B cell (primary cell): ENCODE results near the gene LDLRAD3. TPM values are rescaled to one million over a fixed set of nuclear protein-coding genes. Genes with fewer than 3 reads are reported as not detected.

Source experiments
- ATAC-seq: fragments of 200-7000 bp; cut with Tn5 transposase; one replicate; pipeline ENCODE4 v1.10.0; 2021; ENCODE audit warnings: low read depth, mild to moderate bottlenecking, moderate number of reproducible peaks, moderate library complexity
- CTCF ChIA-PET: fragments of 350-600 bp; sonication (Branson Sonifier 250); formaldehyde crosslinking; loops from one replicate; lab custom pipeline; 2021; ENCODE audit warnings: antibody characterized with exemption, inconsistent platforms; lab: Charles Lee
- POLR2A ChIA-PET: fragments of 350-600 bp; sonication (Branson Sonifier 250); formaldehyde crosslinking; loops from one replicate; lab custom pipeline; 2021; ENCODE audit warnings: antibody characterized with exemption; lab: Charles Lee
- DNase-seq: peaks from one replicate; pipeline ENCODE4 v3.0.0; 2013
- H2AFZ ChIP-seq: 2 replicates; pipeline ENCODE4 v1.6.1; 2012; ENCODE audit warnings: mild to moderate bottlenecking, low read depth, low read length; ENCODE audit not compliant: insufficient read depth, poor library complexity, severe bottlenecking
- H3K27ac ChIP-seq, 2 donors: 1 replicate in 1 of 2; 2 replicates in 1 of 2; pipeline ENCODE4 v1.5.1; 2012 to 2013; ENCODE audit warnings: low read length in 2 of 2, mild to moderate bottlenecking in 2 of 2, moderate library complexity in 1 of 2
- H3K27me3 ChIP-seq, 4 experiments: fragments of 200-600 bp in 1 of 4; sonication (generic) in 1 of 4; replicated peaks in 1 of 4; 1 replicate in 2 of 4; 2 replicates in 2 of 4; pipeline versions ENCODE4 v1.6.1 to v1.7.0; 2013 to 2016; ENCODE audit warnings: low read length in 3 of 4, mild to moderate bottlenecking in 2 of 4, mixed read lengths in 1 of 4, moderate library complexity in 1 of 4; ENCODE audit not compliant: insufficient read depth in 4 of 4, control insufficient read depth in 3 of 4; ENCODE audit errors: control extremely low read depth in 1 of 4
- H3K36me3 ChIP-seq, 2 experiments: replicated peaks in 1 of 2; 1 replicate in 1 of 2; 2 replicates in 1 of 2; pipeline versions ENCODE4 v1.6.1 to v1.7.1; 2013; ENCODE audit warnings: low read length in 1 of 2; ENCODE audit not compliant: insufficient read depth in 2 of 2, control insufficient read depth in 1 of 2; ENCODE audit errors: control extremely low read depth in 1 of 2, extremely low read depth in 1 of 2
- H3K4me1 ChIP-seq, 2 donors: fragments of 200-600 bp in 1 of 2; sonication (generic) in 1 of 2; 1 replicate in 1 of 2; 2 replicates in 1 of 2; pipeline versions ENCODE4 v1.5.1 to v1.6.1; 2013 to 2017; ENCODE audit warnings: low read length in 2 of 2; ENCODE audit not compliant: control insufficient read depth in 2 of 2, insufficient read depth in 2 of 2
- H3K4me2 ChIP-seq: replicated peaks from 2 replicates; pipeline ENCODE3; 2012; ENCODE audit warnings: mild to moderate bottlenecking, low read depth, low read length; ENCODE audit not compliant: poor library complexity, severe bottlenecking
- H3K4me3 ChIP-seq, 5 experiments: fragments of 200-600 bp in 1 of 5; sonication (generic) in 1 of 5; 1 replicate in 3 of 5; 2 replicates in 2 of 5; pipeline versions ENCODE4 v1.5.1 to v1.7.0; 2011 to 2016; ENCODE audit warnings: low read length in 4 of 5, mild to moderate bottlenecking in 4 of 5, low read depth in 2 of 5, control low read depth in 1 of 5, moderate library complexity in 1 of 5; ENCODE audit not compliant: insufficient read depth in 1 of 5; ENCODE audit errors: control extremely low read depth in 1 of 5, extremely low read depth in 1 of 5
- H3K79me2 ChIP-seq: fragments of 200-600 bp; sonication (generic); one replicate; pipeline ENCODE4 v1.6.0; 2016; ENCODE audit warnings: low read length; ENCODE audit not compliant: control insufficient read depth, insufficient read depth
- H3K9ac ChIP-seq: fragments of 200-600 bp; sonication (generic); 2 replicates; pipeline ENCODE4 v1.6.1; 2017; ENCODE audit warnings: mild to moderate bottlenecking, low read length, moderate library complexity
- H3K9me3 ChIP-seq, 3 donors: one replicate each; pipeline versions ENCODE4 v1.6.1 to v1.7.1; 2013; ENCODE audit warnings: low read length in 2 of 3; ENCODE audit not compliant: control insufficient read depth in 2 of 3, insufficient read depth in 1 of 3; ENCODE audit errors: control extremely low read depth in 1 of 3
- H4K20me1 ChIP-seq: 2 replicates; pipeline ENCODE4 v1.6.0; 2012; ENCODE audit warnings: mild to moderate bottlenecking, low read length; ENCODE audit not compliant: insufficient read depth, control insufficient read depth, poor library complexity, severe bottlenecking
- H3K27ac Mint-ChIP-seq: one replicate; pipeline ENCODE4 v1.8.0; 2021; ENCODE audit warnings: mixed read lengths
- H3K27me3 Mint-ChIP-seq: one replicate; pipeline ENCODE4 v1.8.0; 2021; ENCODE audit warnings: mixed read lengths
- H3K4me1 Mint-ChIP-seq: one replicate; pipeline ENCODE4 v1.8.0; 2021; ENCODE audit warnings: mixed read lengths
- H3K4me3 Mint-ChIP-seq: one replicate; pipeline ENCODE4 v1.8.0; 2021; ENCODE audit warnings: mixed read lengths
- H3K9me3 Mint-ChIP-seq: one replicate; pipeline ENCODE4 v1.8.0; 2022; ENCODE audit warnings: mixed read lengths; ENCODE audit not compliant: insufficient read depth
- EZH2 ChIP-seq: IDR thresholded peaks from 2 replicates; pipeline ENCODE4 v1.6.1; 2012; ENCODE audit warnings: borderline replicate concordance, low read depth, mild to moderate bottlenecking, moderate library complexity, low read length; ENCODE audit not compliant: insufficient read depth, poor library complexity, severe bottlenecking
- WGBS: methylation state at CpG from one replicate; pipeline ENCODE4 v1.1.5; 2013; ENCODE audit warnings: missing lambda C conversion rate; ENCODE audit not compliant: insufficient coverage; 5-methylcytosine and 5-hydroxymethylcytosine counted together
- intact Hi-C: fragments of 100-400 bp; cut with micrococcal nuclease; formaldehyde crosslinking; loops from one replicate; pipeline ENCODE4 v1.10.0; 2022
- polyA plus RNA-seq: library from polyadenylated mRNA; depleted of rRNA; stranded (reverse); fragments of >200 nt; gene quantifications from 2 replicates; pipeline ENCODE4 v1.2.3, GENCODE V29; 2012
- total RNA-seq, 2 donors: library from RNA; stranded (reverse); fragments of 120-200 nt in 1 of 2; gene quantifications; 1 replicate in 1 of 2; 2 replicates in 1 of 2; pipeline versions ENCODE4 v1.2.3 to v1.2.4, GENCODE V29; 2013 to 2022
- TF ChIP-seq, protein P1 (sequence below): fragments of 200-600 bp; IDR thresholded peaks from one replicate; pipeline ENCODE4 v1.8.0; 2022; ENCODE audit warnings: antibody characterized with exemption, mild to moderate bottlenecking

LDLRAD3 gene
- total and polyA plus RNA-seq, 2 donors (not counting 1 experiment from before 2014, with no cell fraction given), result 0.01 TPM; not detected in 1

DNA sequence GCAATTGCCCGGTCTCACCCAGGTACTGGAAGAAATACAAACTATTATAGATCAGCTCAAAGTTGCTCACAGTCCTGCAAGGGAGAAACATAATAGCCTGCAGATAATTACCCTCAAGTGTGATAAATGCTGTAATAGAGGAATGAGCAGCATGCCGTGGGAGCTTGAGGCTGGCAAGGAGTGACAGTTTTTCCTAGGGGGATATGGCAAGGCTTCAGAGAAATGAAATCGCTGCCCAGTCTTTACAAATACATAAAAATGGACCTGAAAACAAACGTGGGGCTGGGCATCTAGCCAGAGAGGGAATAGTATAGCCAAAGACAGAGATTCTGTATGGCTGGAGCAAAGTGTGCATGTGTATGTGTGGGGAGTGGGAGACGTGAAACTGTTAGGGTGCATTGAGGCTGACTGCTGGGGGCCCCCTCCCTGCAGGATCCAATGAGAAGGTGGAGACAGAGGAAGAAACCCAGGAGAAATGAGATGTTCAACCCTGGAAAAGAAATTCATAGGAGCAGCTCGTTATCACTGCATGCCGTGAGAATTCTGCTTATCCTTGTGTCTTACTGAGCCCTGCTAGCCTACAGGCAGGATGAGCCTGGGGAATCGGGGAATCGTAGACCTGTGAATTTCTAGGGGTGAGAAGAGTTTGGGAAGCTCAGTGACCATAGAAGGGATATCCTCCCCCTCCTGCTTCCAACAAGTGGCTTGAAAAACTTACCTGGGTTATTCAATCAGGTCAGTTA is 167.0 kb downstream of the LDLRAD3 start:
- no peak overlapping the region for H3K4me2 ChIP-seq
- intact Hi-C loops, result no loop called here
- Mint-ChIP-seq H3K27me3 (peaks cover 3% of the 10 kb centered on the region), H3K4me3 (no peak overlapping the region), H3K27ac (no peak overlapping the region), H3K4me1 (no peaks in the 10 kb centered on the region), H3K9me3 (peaks cover 2% of the 10 kb centered on the region)
- 91% methylated on average over 3 of the region's 9 CpGs for WGBS
- no peak overlapping the region for H3K27ac ChIP-seq
- no peaks in the 10 kb centered on the region for H4K20me1 ChIP-seq
- CTCF ChIA-PET, result no interaction called here
- H3K4me3 ChIP-seq, result no peak overlapping the region
- H2AFZ ChIP-seq, result no peak overlapping the region
- no peaks in the 10 kb centered on the region for H3K36me3 ChIP-seq
- peaks cover 0 to 8% (median 0%) of the 10 kb centered on the region in 3 donors for H3K9me3 ChIP-seq
- no peaks in the 10 kb centered on the region for H3K4me1 ChIP-seq
- no peak overlapping the region for H3K9ac ChIP-seq
- no peak for TF ChIP-seq EZH2
- TF ChIP-seq, protein P1, sequence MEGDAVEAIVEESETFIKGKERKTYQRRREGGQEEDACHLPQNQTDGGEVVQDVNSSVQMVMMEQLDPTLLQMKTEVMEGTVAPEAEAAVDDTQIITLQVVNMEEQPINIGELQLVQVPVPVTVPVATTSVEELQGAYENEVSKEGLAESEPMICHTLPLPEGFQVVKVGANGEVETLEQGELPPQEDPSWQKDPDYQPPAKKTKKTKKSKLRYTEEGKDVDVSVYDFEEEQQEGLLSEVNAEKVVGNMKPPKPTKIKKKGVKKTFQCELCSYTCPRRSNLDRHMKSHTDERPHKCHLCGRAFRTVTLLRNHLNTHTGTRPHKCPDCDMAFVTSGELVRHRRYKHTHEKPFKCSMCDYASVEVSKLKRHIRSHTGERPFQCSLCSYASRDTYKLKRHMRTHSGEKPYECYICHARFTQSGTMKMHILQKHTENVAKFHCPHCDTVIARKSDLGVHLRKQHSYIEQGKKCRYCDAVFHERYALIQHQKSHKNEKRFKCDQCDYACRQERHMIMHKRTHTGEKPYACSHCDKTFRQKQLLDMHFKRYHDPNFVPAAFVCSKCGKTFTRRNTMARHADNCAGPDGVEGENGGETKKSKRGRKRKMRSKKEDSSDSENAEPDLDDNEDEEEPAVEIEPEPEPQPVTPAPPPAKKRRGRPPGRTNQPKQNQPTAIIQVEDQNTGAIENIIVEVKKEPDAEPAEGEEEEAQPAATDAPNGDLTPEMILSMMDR, result no peak
- H3K79me2 ChIP-seq, result no peaks in the 10 kb centered on the region
- POLR2A ChIA-PET, result no interaction called here
- no peak for DNase-seq
- no peak for ATAC-seq
- H3K27me3 ChIP-seq, result no peaks in the 10 kb centered on the region

DNA sequence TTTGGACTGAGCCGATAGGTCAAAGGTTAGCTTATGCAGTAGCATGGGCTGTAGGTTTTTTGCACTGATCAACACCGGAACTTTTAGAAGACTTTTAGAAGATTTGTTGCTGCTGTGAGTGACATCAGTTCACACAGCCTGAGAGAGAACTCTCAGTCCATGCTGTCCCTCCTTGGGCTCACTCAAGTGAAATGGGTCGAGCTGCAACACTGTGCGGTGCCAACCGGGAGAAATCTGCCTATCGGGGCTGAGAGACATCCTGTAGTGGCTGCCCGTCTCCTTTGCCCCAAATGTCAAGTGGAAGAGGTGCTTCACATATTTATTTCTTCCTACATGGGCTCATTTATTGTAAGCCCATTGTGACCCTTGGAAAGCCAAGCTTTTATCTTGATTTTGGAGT is 170.2 kb downstream of the LDLRAD3 start:
- Mint-ChIP-seq H3K27ac (no peak overlapping the region), H3K4me3 (no peak overlapping the region), H3K9me3 (peaks cover 2% of the 10 kb centered on the region), H3K4me1 (no peaks in the 10 kb centered on the region), H3K27me3 (peaks cover 7% of the 10 kb centered on the region)
- Histone ChIP-seq H3K79me2 (no peaks in the 10 kb centered on the region), H3K9me3 (peaks cover 0 to 8% (median 0%) of the 10 kb centered on the region in 3 donors), H3K9ac (no peak overlapping the region), H3K4me2 (no peak overlapping the region), H3K4me1 (no peaks in the 10 kb centered on the region), H2AFZ (no peak overlapping the region), H3K36me3 (no peaks in the 10 kb centered on the region), H3K27ac (no peak overlapping the region), H4K20me1 (no peaks in the 10 kb centered on the region), H3K4me3 (no peak overlapping the region), H3K27me3 (no peaks in the 10 kb centered on the region)
- ChIA-PET CTCF (no interaction called here), POLR2A (no interaction called here)
- no peak for DNase-seq
- WGBS, result 72% methylated on average over 4 of the region's 7 CpGs
- intact Hi-C loops, result no loop called here
- no peak for TF ChIP-seq EZH2
- TF ChIP-seq, protein P1, result no peak
- no peak for ATAC-seq
